ENCODE data around the gene MAST4. TPM values are rescaled to one million over a fixed set of nuclear protein-coding genes. Genes with fewer than 3 reads are reported as not detected.

The MAST4 gene
- total RNA-seq, 4 donors from 2014 or later = 16.2 to 32.8 (median 25.0) TPM

- no peak for TF ChIP-seq POLR2AphosphoS5 (IDR thresholded peaks at IDR 0.05)
- TF ChIP-seq, protein P1, sequence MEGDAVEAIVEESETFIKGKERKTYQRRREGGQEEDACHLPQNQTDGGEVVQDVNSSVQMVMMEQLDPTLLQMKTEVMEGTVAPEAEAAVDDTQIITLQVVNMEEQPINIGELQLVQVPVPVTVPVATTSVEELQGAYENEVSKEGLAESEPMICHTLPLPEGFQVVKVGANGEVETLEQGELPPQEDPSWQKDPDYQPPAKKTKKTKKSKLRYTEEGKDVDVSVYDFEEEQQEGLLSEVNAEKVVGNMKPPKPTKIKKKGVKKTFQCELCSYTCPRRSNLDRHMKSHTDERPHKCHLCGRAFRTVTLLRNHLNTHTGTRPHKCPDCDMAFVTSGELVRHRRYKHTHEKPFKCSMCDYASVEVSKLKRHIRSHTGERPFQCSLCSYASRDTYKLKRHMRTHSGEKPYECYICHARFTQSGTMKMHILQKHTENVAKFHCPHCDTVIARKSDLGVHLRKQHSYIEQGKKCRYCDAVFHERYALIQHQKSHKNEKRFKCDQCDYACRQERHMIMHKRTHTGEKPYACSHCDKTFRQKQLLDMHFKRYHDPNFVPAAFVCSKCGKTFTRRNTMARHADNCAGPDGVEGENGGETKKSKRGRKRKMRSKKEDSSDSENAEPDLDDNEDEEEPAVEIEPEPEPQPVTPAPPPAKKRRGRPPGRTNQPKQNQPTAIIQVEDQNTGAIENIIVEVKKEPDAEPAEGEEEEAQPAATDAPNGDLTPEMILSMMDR (IDR thresholded peaks at IDR 0.05) = no peak
- TF ChIP-seq EP300 (IDR thresholded peaks at IDR 0.05) = no peak
- no peak for TF ChIP-seq POLR2A (IDR thresholded peaks at IDR 0.05)
- no peak overlapping the region for H3K4me3 ChIP-seq
- H3K27me3 ChIP-seq = peaks cover 7% of the 10 kb centered on the region
- H3K27ac ChIP-seq = no peak overlapping the region
- H3K9me3 ChIP-seq = no peaks in the 10 kb centered on the region
- no peaks in the 10 kb centered on the region for H3K36me3 ChIP-seq
- 80 to 83% methylated on average over 2 to 5 of the region's 7 CpGs for WGBS, 2 donors (ENCODE audit: low coverage in 1 of 2)
- no peaks in the 10 kb centered on the region for H3K4me1 ChIP-seq
- ATAC-seq = no peak
These were observed 319.3 kb downstream of the MAST4 start for GRCh38 chr5:66915531-66915930.

GRCh38 chr5:66922881-66923280, 326.7 kb downstream of the MAST4 start:
- no peaks in the 10 kb centered on the region for H3K27me3 ChIP-seq
- H3K4me1 ChIP-seq = no peaks in the 10 kb centered on the region
- H3K9me3 ChIP-seq = no peaks in the 10 kb centered on the region
- no peaks in the 10 kb centered on the region for H3K36me3 ChIP-seq
- TF ChIP-seq POLR2A (IDR thresholded peaks at IDR 0.05) (no peak), EP300 (IDR thresholded peaks at IDR 0.05) (no peak), POLR2AphosphoS5 (IDR thresholded peaks at IDR 0.05) (no peak)
- TF ChIP-seq, protein P1 (IDR thresholded peaks at IDR 0.05) = no peak
- H3K27ac ChIP-seq = no peak overlapping the region
- no peak for ATAC-seq
- WGBS, 2 donors (ENCODE audit: low coverage in 1 of 2) = 89 to 93% methylated on average over 3 to 5 of the region's 5 CpGs
- H3K4me3 ChIP-seq = no peak overlapping the region

DNA sequence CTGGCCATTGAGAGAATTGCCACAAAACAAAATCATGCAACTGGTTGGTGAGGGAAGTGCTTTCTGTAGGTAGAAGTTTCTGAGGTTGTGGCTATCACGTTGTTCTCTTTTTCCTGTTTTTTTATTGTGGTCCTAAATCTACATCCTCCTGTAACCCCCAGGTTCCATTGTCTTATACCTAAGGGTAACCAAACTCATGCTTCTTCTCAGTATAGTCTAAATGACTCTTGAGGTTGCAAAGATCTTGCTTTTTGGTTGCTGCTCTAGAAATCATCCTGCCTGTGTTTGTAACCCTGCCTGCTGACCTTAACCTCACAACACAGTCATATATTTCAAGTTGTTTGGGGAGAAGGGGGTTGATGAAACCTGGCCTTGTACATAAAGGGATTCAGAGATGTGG, 327.3 kb downstream of the MAST4 start:
- ATAC-seq = no peak
- Histone ChIP-seq H3K36me3 (no peaks in the 10 kb centered on the region), H3K27me3 (no peaks in the 10 kb centered on the region), H3K9me3 (no peaks in the 10 kb centered on the region), H3K4me1 (no peaks in the 10 kb centered on the region), H3K27ac (no peak overlapping the region), H3K4me3 (no peak overlapping the region)
- no peak for TF ChIP-seq EP300 (IDR thresholded peaks at IDR 0.05)
- TF ChIP-seq, protein P1 (IDR thresholded peaks at IDR 0.05) = no peak
- 63 to 79% methylated on average over 1 of the region's 1 CpG for WGBS, 2 donors (ENCODE audit: low coverage in 1 of 2)

DNA sequence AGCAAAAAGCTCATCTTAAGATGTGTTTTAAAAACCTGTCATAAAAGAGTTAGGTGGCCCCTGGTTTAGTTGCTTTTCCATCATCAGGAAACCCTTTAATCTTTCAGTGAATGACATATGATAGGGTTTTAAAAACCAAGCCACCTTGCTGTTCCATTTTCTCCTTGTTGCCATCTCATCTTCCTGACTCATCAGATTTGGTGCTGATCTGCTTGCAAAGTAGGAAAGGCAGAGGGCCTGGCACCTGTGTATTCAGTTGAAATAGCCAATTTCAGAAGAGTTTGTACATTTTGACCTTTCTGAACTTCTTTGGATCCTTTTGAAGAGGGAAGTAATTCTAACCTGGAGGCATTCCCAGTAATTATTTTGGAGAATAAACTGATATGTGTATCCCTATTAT, 327.7 kb downstream of the MAST4 start:
- ATAC-seq = no peak
- no peaks in the 10 kb centered on the region for H3K9me3 ChIP-seq
- TF ChIP-seq POLR2A (IDR thresholded peaks at IDR 0.05) = no peak
- TF ChIP-seq, protein P1 (IDR thresholded peaks at IDR 0.05) = no peak
- no peak for TF ChIP-seq POLR2AphosphoS5 (IDR thresholded peaks at IDR 0.05)
- TF ChIP-seq EP300 (IDR thresholded peaks at IDR 0.05) = no peak
- no peak overlapping the region for H3K27ac ChIP-seq
- H3K36me3 ChIP-seq = no peaks in the 10 kb centered on the region
- no peaks in the 10 kb centered on the region for H3K27me3 ChIP-seq
- H3K4me1 ChIP-seq = no peaks in the 10 kb centered on the region
- H3K4me3 ChIP-seq = no peak overlapping the region

DNA sequence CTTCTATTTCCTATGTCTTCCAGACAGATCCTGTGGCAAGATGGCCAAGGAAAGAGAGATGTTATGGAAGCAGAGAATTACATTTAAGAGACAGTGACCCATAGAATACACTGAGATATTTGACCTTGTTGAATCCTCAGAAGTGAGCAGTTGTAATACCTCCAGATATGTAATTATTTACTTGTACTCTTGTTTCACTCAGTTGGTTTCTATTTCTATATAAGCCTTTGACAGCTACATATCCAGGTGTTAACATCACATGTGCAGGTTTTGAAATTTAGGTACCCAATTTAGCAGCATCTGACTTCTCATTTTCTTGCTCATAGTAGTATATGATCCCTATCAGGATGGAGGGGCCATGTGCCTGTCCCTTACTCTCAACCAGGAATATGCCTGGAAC, 330.9 kb downstream of the MAST4 start:
- H3K27ac ChIP-seq = no peak overlapping the region
- H3K4me3 ChIP-seq = no peak overlapping the region
- no peaks in the 10 kb centered on the region for H3K36me3 ChIP-seq
- TF ChIP-seq POLR2A (IDR thresholded peaks at IDR 0.05) = no peak
- no peak for TF ChIP-seq EP300 (IDR thresholded peaks at IDR 0.05)
- TF ChIP-seq, protein P1 (IDR thresholded peaks at IDR 0.05) = no peak
- no peak for TF ChIP-seq POLR2AphosphoS5 (IDR thresholded peaks at IDR 0.05)
- no peaks in the 10 kb centered on the region for H3K9me3 ChIP-seq
- ATAC-seq = no peak
- H3K4me1 ChIP-seq = no peaks in the 10 kb centered on the region
- H3K27me3 ChIP-seq = no peaks in the 10 kb centered on the region

Measured in gastroesophageal sphincter (tissue), 4 donors.